Measurements from ENCODE around the gene PACSIN1. TPM values are rescaled to one million over a fixed set of nuclear protein-coding genes. Genes with fewer than 3 reads are reported as not detected.
A peak's percentile ranks its signal among the peaks of the same experiment; 100 is the strongest.

Gene PACSIN1
- total RNA-seq, 2 donors from 2014 or later, result 0.34 TPM; not detected in 1

GRCh38 chr6:34455831-34456230 lies 10.0 kb upstream of the PACSIN1 start:
- intact Hi-C loops (cut with DNase I, micrococcal nuclease), result no loop called here
- ATAC-seq (no peak), DNase-seq (no peak)

GRCh38 chr6:34457382-34457741 lies 8.5 kb upstream of the PACSIN1 start:
- intact Hi-C loops (cut with DNase I, micrococcal nuclease), result no loop called here
- DNase-seq (no peak), ATAC-seq (no peak)

GRCh38 chr6:34457742-34458735 lies 7.8 kb upstream of the PACSIN1 start:
- intact Hi-C loops (cut with DNase I, micrococcal nuclease), result no loop called here
- no peak for DNase-seq
- peak; percentile 21 for ATAC-seq

GRCh38 chr6:34459899-34460593 lies 5.8 kb upstream of the PACSIN1 start:
- intact Hi-C loops (cut with DNase I, micrococcal nuclease), result no loop called here
- ATAC-seq, result peak; percentile 80

GRCh38 chr6:34460796-34461507 lies 4.9 kb upstream of the PACSIN1 start:
- no peak for ATAC-seq
- DNase-seq, result no peak
- intact Hi-C loops (cut with DNase I, micrococcal nuclease), result no loop called here

More at GRCh38 chr6:34459899-34460593, 5.8 kb upstream of the PACSIN1 start:
- DNase-seq, result peak in 1 of 2 donors; percentile 47

- intact Hi-C loops (cut with DNase I, micrococcal nuclease), result no loop called here
- DNase-seq, result no peak
- ATAC-seq, result no peak
These were observed 3.9 kb upstream of the PACSIN1 start for GRCh38 chr6:34462010-34462409.

- DNase-seq (peak; percentile 39 to 50), ATAC-seq (peak; percentile 95)
- intact Hi-C loops (cut with DNase I, micrococcal nuclease), result no loop called here
These were observed 3.3 kb upstream of the PACSIN1 start for GRCh38 chr6:34462551-34462971.

- intact Hi-C loops (cut with DNase I, micrococcal nuclease), result no loop called here
- no peak for DNase-seq
- no peak for ATAC-seq
These were observed 2.6 kb upstream of the PACSIN1 start for GRCh38 chr6:34463299-34463698.

- ATAC-seq (no peak), DNase-seq (no peak)
- intact Hi-C loops (cut with DNase I, micrococcal nuclease), result no loop called here
These were observed 2.0 kb upstream of the PACSIN1 start for GRCh38 chr6:34463849-34464248.

GRCh38 chr6:34466242-34467185 lies 638 bp downstream of the PACSIN1 start:
- ATAC-seq, result no peak
- intact Hi-C loops (cut with DNase I, micrococcal nuclease), result no loop called here
- no peak for DNase-seq

- ATAC-seq (no peak), DNase-seq (no peak)
- intact Hi-C loops (cut with DNase I, micrococcal nuclease), result no loop called here
These were observed 2.6 kb downstream of the PACSIN1 start for GRCh38 chr6:34468378-34468892.

- DNase-seq, result no peak
- no peak for ATAC-seq
- intact Hi-C loops (cut with DNase I, micrococcal nuclease), result no loop called here
These were observed 3.6 kb downstream of the PACSIN1 start for GRCh38 chr6:34469499-34469898.

- intact Hi-C loops (cut with DNase I, micrococcal nuclease), result no loop called here
- ATAC-seq, result no peak
- DNase-seq, result no peak
These were observed 6.5 kb downstream of the PACSIN1 start for GRCh38 chr6:34472425-34472824.

- ATAC-seq (no peak), DNase-seq (no peak)
- intact Hi-C loops (cut with DNase I, micrococcal nuclease), result no loop called here
These were observed 8.1 kb downstream of the PACSIN1 start for GRCh38 chr6:34473967-34474366.

- DNase-seq (no peak), ATAC-seq (no peak)
- intact Hi-C loops (cut with DNase I, micrococcal nuclease), result no loop called here
These were observed 8.9 kb downstream of the PACSIN1 start for GRCh38 chr6:34474754-34475153.

- ATAC-seq (no peak), DNase-seq (no peak)
These were observed 9.4 kb downstream of the PACSIN1 start for GRCh38 chr6:34475238-34475682.

GRCh38 chr6:34475767-34476328 lies 10.0 kb downstream of the PACSIN1 start:
- no peak for DNase-seq
- ATAC-seq, result no peak
- intact Hi-C loops (cut with DNase I, micrococcal nuclease), result no loop called here

More at GRCh38 chr6:34475238-34475682, 9.4 kb downstream of the PACSIN1 start:
- intact Hi-C loops (cut with DNase I, micrococcal nuclease), result no loop called here

GRCh38 chr6:34476447-34476846 lies 10.6 kb downstream of the PACSIN1 start:
- no peak for DNase-seq
- intact Hi-C loops (cut with DNase I, micrococcal nuclease), result no loop called here
- no peak for ATAC-seq
